ENCODE results near the gene ARPC2.
"Not testable (repeated sequence)": the region's sequence is repeated elsewhere in the genome, so short reads cannot be mapped to it uniquely, and the experiment has no call there.

Gene ARPC2

DNA sequence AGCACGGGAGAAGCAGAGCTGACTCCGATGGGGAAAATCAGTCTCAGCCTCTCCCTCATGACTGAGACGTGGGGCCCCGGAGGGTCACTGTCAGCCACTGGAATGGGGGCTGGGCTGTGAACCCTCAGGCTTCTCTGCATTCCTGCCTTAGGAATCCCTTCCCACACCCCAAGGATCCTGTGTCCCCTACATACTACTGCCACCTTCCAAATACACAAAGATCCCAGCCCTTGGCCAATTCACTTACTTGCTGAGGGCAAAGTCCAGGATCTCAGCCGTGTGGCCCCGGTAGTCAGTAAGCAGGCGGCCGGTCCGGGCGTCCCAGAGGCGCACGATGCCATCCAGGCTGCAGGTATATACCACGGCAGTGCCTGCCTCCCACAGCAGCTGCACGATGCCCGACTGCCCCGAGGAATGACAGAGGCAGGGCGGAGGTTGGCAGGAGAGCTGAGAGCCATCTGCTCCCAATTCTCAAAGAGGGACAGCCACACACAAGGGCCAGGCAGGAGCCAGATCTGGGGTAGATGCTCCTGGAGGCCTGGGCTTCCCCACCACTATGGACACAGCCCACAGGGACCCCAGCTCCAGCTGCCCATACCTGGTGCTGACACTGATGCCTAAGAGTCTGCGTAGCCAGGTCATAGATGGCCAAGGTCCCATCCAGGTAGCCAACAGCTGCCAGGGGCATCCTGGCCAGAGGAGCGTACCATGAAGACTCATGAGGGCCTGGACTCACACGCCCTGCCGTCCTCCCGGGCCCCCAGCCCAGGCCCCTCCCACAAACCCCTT lies 48.0 kb downstream of the ARPC2 start:
- DNase-seq: no peak
- in situ Hi-C loops (cut with HindIII; ENCODE audit: low pct_ligation_motif_present, low pct_unique_long_range_greater_than_20kb, low sequenced_read_pairs): no loop called here

- in situ Hi-C loops (cut with HindIII; ENCODE audit: low pct_ligation_motif_present, low pct_unique_long_range_greater_than_20kb, low sequenced_read_pairs): no loop called here
- no peak for DNase-seq
Measured at GRCh38 chr2:218265626-218266025, 48.6 kb downstream of the ARPC2 start.

DNA sequence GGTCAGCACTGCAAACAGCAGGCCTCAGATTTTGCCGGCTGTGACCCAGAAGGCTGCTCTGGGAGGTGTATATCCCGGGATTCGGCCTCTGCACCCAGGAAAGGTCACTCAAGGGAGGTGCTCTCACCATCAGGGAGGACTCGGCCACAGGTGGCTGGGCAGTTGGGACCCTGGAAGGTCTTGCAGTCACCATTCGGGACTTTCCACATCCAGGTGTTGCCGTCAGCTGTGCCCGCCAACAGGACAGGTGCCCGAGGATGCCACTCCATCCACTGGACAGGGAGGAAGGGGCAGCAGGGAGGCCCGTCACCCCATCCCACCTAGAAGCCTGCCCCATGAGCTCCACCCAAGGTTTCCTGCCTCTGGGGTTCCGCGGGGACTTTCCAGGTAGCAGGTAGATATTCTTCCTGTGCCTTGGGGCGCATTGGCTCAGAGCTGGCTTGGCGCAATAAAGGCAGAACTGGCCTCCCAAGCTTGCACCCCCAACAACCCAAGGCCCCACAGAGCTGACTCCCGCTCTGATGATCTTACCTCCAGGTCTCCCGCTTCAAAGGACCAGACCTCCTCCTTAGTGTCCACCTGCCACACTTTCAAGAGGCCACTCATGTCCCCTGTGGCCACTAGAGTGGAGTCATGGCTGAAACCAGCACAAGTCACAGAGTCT lies 49.5 kb downstream of the ARPC2 start:
- in situ Hi-C loops (cut with HindIII; ENCODE audit: low pct_ligation_motif_present, low pct_unique_long_range_greater_than_20kb, low sequenced_read_pairs): no loop called here
- no peak for DNase-seq

GRCh38 chr2:218267259-218267658 lies 50.3 kb downstream of the ARPC2 start:
- in situ Hi-C loops (cut with HindIII; ENCODE audit: low pct_ligation_motif_present, low pct_unique_long_range_greater_than_20kb, low sequenced_read_pairs): no loop called here
- DNase-seq: no peak

DNA sequence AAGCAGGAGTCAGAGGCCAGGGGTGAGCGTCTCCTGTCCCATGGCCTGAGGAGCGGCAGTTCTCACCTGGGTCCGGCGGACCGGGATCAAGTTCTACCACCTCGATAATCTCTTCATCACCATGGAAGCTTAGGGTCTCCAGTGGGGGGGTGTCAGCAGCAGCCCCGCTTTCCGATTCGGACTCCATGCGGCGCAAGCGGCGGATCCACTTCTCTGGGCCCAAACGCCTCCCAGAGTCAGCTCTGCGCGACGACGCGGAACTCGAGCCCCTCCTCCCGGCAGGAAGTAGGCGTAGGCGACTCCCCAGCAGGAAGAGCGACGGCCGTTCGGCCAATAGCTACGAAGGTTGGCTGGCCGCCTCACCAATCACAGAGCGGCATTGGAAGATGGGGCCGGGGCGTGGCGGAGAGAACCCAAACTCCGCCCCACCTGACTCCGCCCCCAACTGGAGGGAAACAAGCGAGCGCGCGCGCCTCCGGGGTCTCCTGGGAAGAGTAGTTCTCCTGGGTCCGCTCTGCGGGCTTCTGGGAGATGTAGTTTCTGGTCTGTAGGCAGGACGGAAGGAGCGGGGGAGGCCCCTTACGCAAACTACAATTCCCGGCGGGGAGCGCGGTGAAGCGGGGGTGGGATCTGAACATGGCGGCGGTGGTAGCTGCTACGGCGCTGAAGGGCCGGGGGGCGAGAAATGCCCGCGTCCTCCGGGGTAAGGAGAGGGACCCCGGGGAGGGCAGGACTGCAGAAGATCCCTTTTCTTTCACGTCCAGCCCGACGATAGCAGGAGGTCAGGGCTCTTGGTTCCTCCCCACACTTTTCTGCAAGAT lies 53.1 kb downstream of the ARPC2 start, which contains the start of the genes AAMP and PNKD:
TSS of gene AAMP (minus strand) at position 238 of the 821 bp plus-strand sequence. CDS start at position 187, 51 bp downstream.
TSS of gene PNKD (plus strand) at position 620 of the 821 bp plus-strand sequence. CDS start at position 637, 17 bp downstream.
- DNase-seq: peak; percentile 99
- in situ Hi-C loops (cut with HindIII; ENCODE audit: low pct_ligation_motif_present, low pct_unique_long_range_greater_than_20kb, low sequenced_read_pairs): no loop called here

- in situ Hi-C loops (cut with HindIII; ENCODE audit: low pct_ligation_motif_present, low pct_unique_long_range_greater_than_20kb, low sequenced_read_pairs): no loop called here
- peak; percentile 20 for DNase-seq
Measured at GRCh38 chr2:218270721-218271486, 53.9 kb downstream of the ARPC2 start.

GRCh38 chr2:218271487-218271797 lies 54.5 kb downstream of the ARPC2 start:
- in situ Hi-C loops (cut with HindIII; ENCODE audit: low pct_ligation_motif_present, low pct_unique_long_range_greater_than_20kb, low sequenced_read_pairs): no loop called here
- DNase-seq: no peak

GRCh38 chr2:218271865-218272530 lies 55.0 kb downstream of the ARPC2 start:
- in situ Hi-C loops (cut with HindIII; ENCODE audit: low pct_ligation_motif_present, low pct_unique_long_range_greater_than_20kb, low sequenced_read_pairs): no loop called here
- DNase-seq: no peak

GRCh38 chr2:218272531-218273212 lies 55.7 kb downstream of the ARPC2 start:
- in situ Hi-C loops (cut with HindIII; ENCODE audit: low pct_ligation_motif_present, low pct_unique_long_range_greater_than_20kb, low sequenced_read_pairs): no loop called here
- DNase-seq: peak; percentile 89

- DNase-seq; in situ Hi-C loops (cut with HindIII; ENCODE audit: low pct_ligation_motif_present, low pct_unique_long_range_greater_than_20kb, low sequenced_read_pairs): not testable (repeated sequence)
Measured at GRCh38 chr2:218273214-218273907, 56.4 kb downstream of the ARPC2 start.

DNA sequence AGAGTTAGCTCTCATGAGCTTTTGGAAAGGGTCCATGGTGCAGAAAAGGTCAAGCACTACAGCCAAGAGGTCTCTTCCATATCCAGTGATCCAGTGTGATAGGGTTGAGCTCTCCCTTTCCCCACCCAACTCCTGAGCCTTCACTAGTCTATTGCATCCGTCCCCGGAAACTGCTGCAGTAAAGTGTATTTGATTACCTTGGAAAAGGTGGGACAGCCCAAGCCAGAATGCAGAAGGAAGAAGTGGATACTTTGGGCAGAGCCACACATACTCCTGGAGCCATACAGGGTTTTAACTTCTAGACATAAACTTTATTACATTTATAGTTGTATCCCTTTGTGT lies 56.9 kb downstream of the ARPC2 start:
- in situ Hi-C loops (cut with HindIII; ENCODE audit: low pct_ligation_motif_present, low pct_unique_long_range_greater_than_20kb, low sequenced_read_pairs): no loop called here
- DNase-seq: no peak

GRCh38 chr2:218274586-218274985 lies 57.6 kb downstream of the ARPC2 start:
- in situ Hi-C loops (cut with HindIII; ENCODE audit: low pct_ligation_motif_present, low pct_unique_long_range_greater_than_20kb, low sequenced_read_pairs): no loop called here
- DNase-seq: no peak

DNA sequence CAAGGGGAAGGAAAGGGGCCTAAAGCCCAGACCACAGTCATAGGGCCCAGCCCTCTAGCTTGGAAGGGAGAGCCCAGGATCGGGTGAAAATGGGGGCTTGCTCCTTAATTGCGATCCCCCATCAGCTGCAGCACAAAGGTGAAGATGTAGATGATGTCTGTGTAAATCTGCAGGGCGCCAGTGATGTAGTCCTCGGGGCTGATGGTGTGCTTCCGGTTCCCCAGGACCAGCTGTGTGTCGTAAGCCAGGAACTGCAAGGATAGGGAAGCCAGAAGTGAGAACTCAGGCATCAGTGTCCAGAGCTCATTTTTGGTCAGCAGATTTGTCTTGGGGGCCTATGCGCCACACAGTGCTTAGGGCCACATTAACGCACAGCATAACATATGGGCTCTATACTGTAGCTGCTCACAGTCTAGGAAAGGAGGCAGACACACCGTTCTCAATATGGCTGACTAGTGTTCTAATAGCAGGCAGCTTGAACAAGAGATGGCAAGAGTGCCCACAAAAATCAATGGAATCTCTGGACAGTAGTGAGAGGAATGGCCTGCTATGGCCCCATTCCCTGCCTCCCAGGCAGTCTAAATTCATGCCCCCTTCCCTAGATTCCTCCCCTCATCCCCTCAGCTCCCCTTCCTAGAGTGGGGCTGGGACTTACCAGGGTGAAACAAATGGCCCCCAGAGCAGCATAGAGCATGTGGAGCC lies 58.5 kb downstream of the ARPC2 start:
- in situ Hi-C loops (cut with HindIII; ENCODE audit: low pct_ligation_motif_present, low pct_unique_long_range_greater_than_20kb, low sequenced_read_pairs): no loop called here
- DNase-seq: no peak

- DNase-seq: no peak
- in situ Hi-C loops (cut with HindIII; ENCODE audit: low pct_ligation_motif_present, low pct_unique_long_range_greater_than_20kb, low sequenced_read_pairs): no loop called here
Measured at GRCh38 chr2:218276986-218277755, 60.2 kb downstream of the ARPC2 start.

DNA sequence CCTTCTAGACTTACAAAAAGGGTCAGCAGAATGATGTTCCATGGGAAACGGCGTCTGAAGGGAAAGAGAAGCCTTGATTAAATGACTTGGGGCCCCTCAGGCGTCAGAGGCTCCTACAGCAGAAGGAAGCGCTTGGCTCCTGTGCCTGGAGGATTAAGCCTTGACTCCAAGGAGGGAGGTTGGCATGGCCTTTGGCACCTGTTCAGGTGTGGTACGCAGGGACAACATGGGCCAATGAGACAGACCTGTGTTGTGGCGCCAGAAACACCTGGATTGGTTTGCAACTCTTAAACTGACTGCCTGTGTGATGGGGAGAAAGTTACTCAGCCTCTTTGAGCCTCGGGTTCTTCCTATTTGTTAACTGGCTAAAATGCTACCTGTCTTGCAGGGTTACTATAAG lies 60.9 kb downstream of the ARPC2 start:
- DNase-seq: no peak
- in situ Hi-C loops (cut with HindIII; ENCODE audit: low pct_ligation_motif_present, low pct_unique_long_range_greater_than_20kb, low sequenced_read_pairs): no loop called here
